ENCODE results near the gene NPB. TPM values are rescaled to one million over a fixed set of nuclear protein-coding genes. Genes with fewer than 3 reads are reported as not detected.

Gene NPB
- total RNA-seq, 2 donors from 2014 or later = 0.29 to 0.46 TPM

Other genes starting within 250 kb of the NPB start
- gene PDE6G, start 245.7 kb upstream of the NPB start, total RNA-seq = not detected
- gene OXLD1, start 235.6 kb upstream of the NPB start, total RNA-seq = 10 to 100 TPM; 18.0 to 21.2 TPM
- gene CCDC137, start 235.5 kb upstream of the NPB start, total RNA-seq = 1 to 10 TPM; 8.5 to 9.9 TPM
- 10 to 100 TPM; 20.0 to 26.7 TPM for gene ARL16, start 218.4 kb upstream of the NPB start, total RNA-seq
- gene HGS, start 218.2 kb upstream of the NPB start, total RNA-seq = 10 to 100 TPM; 81.6 to 90.7 TPM
- 10 to 100 TPM; 31.8 to 36.8 TPM for gene MRPL12, start 198.9 kb upstream of the NPB start, total RNA-seq
- gene SLC25A10, start 190.0 kb upstream of the NPB start, total RNA-seq = 1 to 10 TPM; 1.9 to 2.3 TPM
- gene GCGR, start 98.1 kb upstream of the NPB start, total RNA-seq = not detected
- 100 to 1,000 TPM in 1 of 2 donors, 10 to 100 TPM in 1; 97.6 to 101 TPM for gene MCRIP1, start 68.9 kb upstream of the NPB start, total RNA-seq
- not detected for gene PPP1R27, start 67.2 kb upstream of the NPB start, total RNA-seq
- 100 to 1,000 TPM; 339 to 482 TPM for gene P4HB, start 41.7 kb upstream of the NPB start, total RNA-seq
- gene ARHGDIA, start 30.9 kb upstream of the NPB start, total RNA-seq = 100 to 1,000 TPM; 375 to 421 TPM
- 10 to 100 TPM; 34.3 to 36.3 TPM for gene ALYREF, start 10.7 kb upstream of the NPB start, total RNA-seq
- 10 to 100 TPM; 73.3 to 84.8 TPM for gene ANAPC11, start 10.5 kb upstream of the NPB start, total RNA-seq
- 10 to 100 TPM in 1 of 2 donors, 1 to 10 TPM in 1; 8.7 to 14.9 TPM for gene PCYT2, start 9.2 kb downstream of the NPB start, total RNA-seq
- gene SIRT7, start 15.9 kb downstream of the NPB start, total RNA-seq = 10 to 100 TPM; 11.8 to 13.1 TPM
- 10 to 100 TPM; 25.0 to 36.2 TPM for gene MAFG, start 25.5 kb downstream of the NPB start, total RNA-seq
- gene PYCR1, start 35.1 kb downstream of the NPB start, total RNA-seq = 10 to 100 TPM in 1 of 2 donors, 1 to 10 TPM in 1; 6.7 to 16.6 TPM
- not detected for gene MYADML2, start 45.0 kb downstream of the NPB start, total RNA-seq
- not detected for gene NOTUM, start 58.9 kb downstream of the NPB start, total RNA-seq
- gene ASPSCR1, start 75.4 kb downstream of the NPB start, total RNA-seq = 10 to 100 TPM; 19.6 to 25.2 TPM
- 10 to 100 TPM; 30.9 to 31.7 TPM for gene CENPX, start 120.6 kb downstream of the NPB start, total RNA-seq
- gene LRRC45, start 121.1 kb downstream of the NPB start, total RNA-seq = 1 to 10 TPM; 3.8 to 5.7 TPM
- gene RAC3, start 129.4 kb downstream of the NPB start, total RNA-seq = 1 to 10 TPM; 1.0 to 1.3 TPM
- 10 to 100 TPM; 44.1 to 52.1 TPM for gene DCXR, start 135.5 kb downstream of the NPB start, total RNA-seq
- 10 to 100 TPM; 23.7 to 26.4 TPM for gene RFNG, start 149.6 kb downstream of the NPB start, total RNA-seq
- 10 to 100 TPM; 54.6 to 62.7 TPM for gene GPS1, start 149.7 kb downstream of the NPB start, total RNA-seq
- gene DUS1L, start 163.6 kb downstream of the NPB start, total RNA-seq = 10 to 100 TPM; 47.8 to 48.6 TPM
- gene FASN, start 196.0 kb downstream of the NPB start, total RNA-seq = 10 to 100 TPM; 41.9 to 50.6 TPM

Measured in posterior vena cava (tissue), 2 donors.